Heart right ventricle (tissue), 16 donors: Measurements from ENCODE around the gene HIKESHI. TPM values are rescaled to one million over a fixed set of nuclear protein-coding genes. Genes with fewer than 3 reads are reported as not detected.
A peak's percentile ranks its signal among the peaks of the same experiment; 100 is the strongest.

ENCODE experiments used
- ATAC-seq, 8 donors: fragments of 200-7000 bp; cut with Tn5 transposase; one replicate each; pipeline ENCODE4 v1.9.1; 2020; ENCODE audit warnings: mild to moderate bottlenecking in 8 of 8, moderate library complexity in 8 of 8, moderate number of reproducible peaks in 1 of 8
- DNase-seq, 2 donors: peaks; one replicate each; pipeline ENCODE4 v3.0.0-alpha.2; 2020
- H3K27ac ChIP-seq, 10 donors: fragments of 200-600 bp; sonication (generic) in 2 of 10; one replicate each; pipeline versions ENCODE4 v1.5.0 to v1.8.0; 2020 to 2022; ENCODE audit warnings: mild to moderate bottlenecking in 3 of 10
- H3K27me3 ChIP-seq, 7 donors: fragments of 200-600 bp; one replicate each; pipeline ENCODE4 v1.8.0; 2021 to 2022; ENCODE audit warnings: mild to moderate bottlenecking in 2 of 7
- H3K36me3 ChIP-seq, 9 donors: fragments of 200-600 bp; sonication (generic) in 1 of 9; one replicate each; pipeline versions ENCODE4 v1.5.0 to v1.8.0; 2020 to 2022; ENCODE audit warnings: mild to moderate bottlenecking in 2 of 9
- H3K4me1 ChIP-seq, 9 donors: fragments of 200-600 bp; sonication (generic) in 1 of 9; one replicate each; pipeline versions ENCODE4 v1.5.0 to v1.8.0; 2020 to 2022; ENCODE audit warnings: mild to moderate bottlenecking in 4 of 9
- H3K4me3 ChIP-seq, 10 donors: fragments of 200-600 bp; sonication (generic) in 2 of 10; one replicate each; pipeline versions ENCODE4 v1.5.0 to v1.8.0; 2020 to 2022; ENCODE audit warnings: mild to moderate bottlenecking in 7 of 10, moderate library complexity in 2 of 10
- H3K9me3 ChIP-seq, 11 donors: fragments of 200-600 bp in 10 of 11; sonication (generic) in 2 of 11; one replicate each; pipeline versions ENCODE4 v1.5.0 to v1.8.0; 2013 to 2022; ENCODE audit warnings: mild to moderate bottlenecking in 2 of 11, control low read depth in 1 of 11, moderate library complexity in 1 of 11
- CTCF ChIP-seq, 9 donors: fragments of 200-600 bp; sonication (generic) in 2 of 9; IDR thresholded peaks; one replicate each; pipeline versions ENCODE4 v1.5.0 to v1.8.0; 2021 to 2022; ENCODE audit warnings: antibody characterized with exemption in 9 of 9, mild to moderate bottlenecking in 5 of 9, moderate library complexity in 1 of 9
- WGBS, 2 donors: extraction: QIAGEN DNeasy Blood & Tissue Kit; methylation state at CpG; one replicate each; pipeline ENCODE4 v1.1.7; 2013; ENCODE audit warnings: inconsistent platforms in 1 of 2; 5-methylcytosine and 5-hydroxymethylcytosine counted together
- intact Hi-C, 10 donors: fragments of 100-400 bp; cut with DNase I; formaldehyde crosslinking; loops; one replicate each; pipeline versions ENCODE4 v1.11.1 to v1.14.2; 2022
- polyA plus RNA-seq, 2 donors: library from polyadenylated mRNA; stranded (reverse); fragments of 200-250 nt; gene quantifications; one replicate each; pipeline ENCODE4 v1.2.3, GENCODE V29; 2013
- total RNA-seq, 10 donors: library from RNA; stranded (reverse); fragmentation: NEBNext Ultra II Directional in 3 of 10; extraction: Animal tissue kit (Norgen Biotek cat#: 25700) in 3 of 10; gene quantifications; one replicate each; pipeline versions ENCODE4 v1.2.1 to v1.2.4, GENCODE V29; 2021 to 2023
- donor health status: Arrhythmogenic right ventricular cardiomyopathy.
- donor health status: ischemic (EF 13 %, LVEDD 7.1; RV severe dilation, severe dysfunction).
- donor health status: healthy with polysubstance abuse.
- donor health status: DM: no; HTN: yes; CAD: no.
- donor health status: DM: no; HTN: no; CAD: no.
- donor health status: ischemic (EF 25% LVEDD 6.9; RV normal size, moderate dysfunction).
- donor health status: ischemic (EF 25% LVEDD 5.7; RV mildly dilated, moderate dysfunction).
- donor health status: healthy.
- donor health status: DM: yes; HTN: yes; CAD: no.
- donor health status: Ischemic cardiomyopathy.
- donor health status: ischemic (EF 35%, LVEDD 5.7; RV mildly dilated, moderate dysfunction).
- donor health status: nonischemic (EF 11% LVEDD 7.7; RV severe dilation, severe dysfunction).
- donor health status: DM: yes; HTN: yes; CAD: no.
- donor health status: PGD.
- donor health status: ischemic (EF 29% LVEDD 5.4; RV normal size, mild dysfunction).
- donor health status: nonischemic (EF 23%, LVEDD 6.1; RV moderate dilation, normal function).

Gene HIKESHI
- total and polyA plus RNA-seq, 12 donors = 42.5 to 78.7 (median 47.1) TPM

GRCh38 chr11:86390487-86390886 lies 88.4 kb downstream of the HIKESHI start:
- no peak for TF ChIP-seq CTCF (IDR thresholded peaks at IDR 0.05)
- Histone ChIP-seq H3K36me3 (no peaks in the 10 kb centered on the region), H3K27me3 (no peaks in the 10 kb centered on the region), H3K9me3 (no peaks in the 10 kb centered on the region), H3K4me3 (no peak overlapping the region), H3K27ac (no peak overlapping the region), H3K4me1 (peaks cover 0 to 4% (median 0%) of the 10 kb centered on the region in 9 donors)
- 84 to 93% methylated on average over 3 of the region's 3 CpGs for whole genome bisulfite sequencing, 2 donors
- intact Hi-C loops = no loop called here
- ATAC-seq = no peak
- DNase-seq = no peak

GRCh38 chr11:86395061-86395551 lies 93.1 kb downstream of the HIKESHI start:
- 47 to 57% methylated on average over 6 of the region's 6 CpGs for WGBS, 2 donors
- H3K36me3 ChIP-seq = no peaks in the 10 kb centered on the region
- TF ChIP-seq CTCF (IDR thresholded peaks at IDR 0.05) = no peak
- ATAC-seq (peak in 4 of 8 donors; percentile 39 to 77 (median 58)), DNase-seq (no peak)
- H3K27me3 ChIP-seq = no peaks in the 10 kb centered on the region
- intact Hi-C loops = no loop called here
- H3K4me3 ChIP-seq = no peak overlapping the region
- H3K27ac ChIP-seq = no peak overlapping the region
- no peaks in the 10 kb centered on the region for H3K9me3 ChIP-seq
- peaks cover 0 to 4% (median 0%) of the 10 kb centered on the region in 9 donors for H3K4me1 ChIP-seq

Other genes with a start within 250 kb of the HIKESHI start
- gene PICALM, start 233.2 kb upstream of the HIKESHI start, total RNA-seq = 100 to 1,000 TPM; 124 to 206 (median 170) TPM
- gene PICALM, start 233.2 kb upstream of the HIKESHI start, polyA plus RNA-seq = 10 to 100 TPM; 40.7 to 78.0 TPM
- gene EED, start 57.5 kb upstream of the HIKESHI start, total RNA-seq = 10 to 100 TPM in 4 of 10 donors, 1 to 10 TPM in 6; 8.2 to 14.6 (median 9.6) TPM
- 10 to 100 TPM in 1 of 2 donors, 1 to 10 TPM in 1; 8.0 to 17.3 TPM for gene EED, start 57.5 kb upstream of the HIKESHI start, polyA plus RNA-seq
- gene CCDC81, start 72.6 kb downstream of the HIKESHI start, total RNA-seq = under 1 TPM; 0.14 to 0.81 (median 0.36) TPM
- under 1 TPM; 0.26 to 0.59 TPM for gene CCDC81, start 72.6 kb downstream of the HIKESHI start, polyA plus RNA-seq